GM19324 (cell line): ENCODE results near the gene SLC6A9.
A peak's percentile ranks its signal among the peaks of the same experiment; 100 is the strongest.

Experiments
- ATAC-seq: cut with Tn5 transposase; IDR thresholded peaks from one replicate; pipeline ENCODE4 v1.9.1; 2021; ENCODE audit warnings: mild to moderate bottlenecking, moderate library complexity; ENCODE audit not compliant: unreplicated experiment, low FRiP score

SLC6A9 gene

GRCh38 chr1:44030605-44031251, 534 bp downstream of the SLC6A9 start:
- peak; percentile 11 for ATAC-seq

- peak; percentile 82 for ATAC-seq
Measured at GRCh38 chr1:44029911-44030604, 1.2 kb downstream of the SLC6A9 start.

GRCh38 chr1:44029260-44029910, 1.9 kb downstream of the SLC6A9 start:
- no peak for ATAC-seq

GRCh38 chr1:44027320-44027719, 3.9 kb downstream of the SLC6A9 start:
- ATAC-seq: no peak

GRCh38 chr1:44025816-44026215, 5.4 kb downstream of the SLC6A9 start:
- no peak for ATAC-seq

GRCh38 chr1:44024903-44025525, 6.2 kb downstream of the SLC6A9 start:
- no peak for ATAC-seq

GRCh38 chr1:44024031-44024902, 7.0 kb downstream of the SLC6A9 start:
- ATAC-seq: no peak

GRCh38 chr1:44021581-44022321, 9.5 kb downstream of the SLC6A9 start:
- no peak for ATAC-seq

- no peak for ATAC-seq
Measured at GRCh38 chr1:44021156-44021555, 10.1 kb downstream of the SLC6A9 start.

GRCh38 chr1:44020464-44020863, 10.8 kb downstream of the SLC6A9 start:
- ATAC-seq: no peak

GRCh38 chr1:44019466-44019948, 11.8 kb downstream of the SLC6A9 start:
- no peak for ATAC-seq

- no peak for ATAC-seq
Measured at GRCh38 chr1:44016890-44017400, 14.3 kb downstream of the SLC6A9 start.

- no peak for ATAC-seq
Measured at GRCh38 chr1:44016041-44016889, 15.0 kb downstream of the SLC6A9 start.

GRCh38 chr1:44015206-44015605, 16.1 kb downstream of the SLC6A9 start:
- no peak for ATAC-seq

- ATAC-seq: no peak
Measured at GRCh38 chr1:44014365-44015104, 16.7 kb downstream of the SLC6A9 start.

- ATAC-seq: no peak
Measured at GRCh38 chr1:44013949-44014348, 17.3 kb downstream of the SLC6A9 start.

- no peak for ATAC-seq
Measured at GRCh38 chr1:44012941-44013609, 18.2 kb downstream of the SLC6A9 start.
